GM12892 (cell line): Measurements from ENCODE around the gene KLK14.

Experiments
- DNase-seq: peaks from one replicate; pipeline ENCODE4 v3.0.0; 2011; ENCODE audit not compliant: insufficient read length
- FAIRE-seq: peaks from 2 replicates; lab custom pipeline; 2011; peaks lifted over from hg19 to GRCh38; lab: Jason Lieb, UNC
- POLR2A ChIP-seq: IDR thresholded peaks from 2 replicates; pipeline ENCODE4 v1.6.1; 2011; ENCODE audit warnings: low read depth, low read length, control low read depth
- POLR2AphosphoS5 ChIP-seq: IDR thresholded peaks from 2 replicates; pipeline ENCODE4 v1.6.1; 2011; ENCODE audit warnings: low read depth, low read length, control low read depth
- TAF1 ChIP-seq: IDR thresholded peaks from 2 replicates; pipeline ENCODE4 v1.6.1; 2011; ENCODE audit warnings: low read depth, mild to moderate bottlenecking, control low read depth, low read length, borderline replicate concordance

KLK14 gene

DNA sequence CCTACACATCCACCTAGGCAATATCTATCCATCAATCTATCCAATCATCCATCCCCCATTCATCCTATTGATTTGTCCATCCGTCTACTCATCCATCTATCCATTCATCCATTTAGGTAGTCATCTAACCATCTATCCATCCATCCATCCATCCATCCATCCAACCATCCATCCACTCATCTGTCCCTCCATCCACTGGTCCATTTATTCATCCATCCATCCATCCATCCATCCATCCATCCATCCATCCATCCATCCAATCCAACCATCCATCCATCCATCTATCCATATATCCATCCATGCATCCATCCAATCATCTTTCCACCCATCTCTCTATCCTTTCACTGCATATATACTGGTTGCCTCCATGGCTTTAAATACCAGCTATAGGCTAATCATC is 21.7 kb downstream of the KLK14 start:
- FAIRE-seq (no peak), DNase-seq (no peak)
- TF ChIP-seq POLR2A (no peak), TAF1 (no peak), POLR2AphosphoS5 (no peak)

DNA sequence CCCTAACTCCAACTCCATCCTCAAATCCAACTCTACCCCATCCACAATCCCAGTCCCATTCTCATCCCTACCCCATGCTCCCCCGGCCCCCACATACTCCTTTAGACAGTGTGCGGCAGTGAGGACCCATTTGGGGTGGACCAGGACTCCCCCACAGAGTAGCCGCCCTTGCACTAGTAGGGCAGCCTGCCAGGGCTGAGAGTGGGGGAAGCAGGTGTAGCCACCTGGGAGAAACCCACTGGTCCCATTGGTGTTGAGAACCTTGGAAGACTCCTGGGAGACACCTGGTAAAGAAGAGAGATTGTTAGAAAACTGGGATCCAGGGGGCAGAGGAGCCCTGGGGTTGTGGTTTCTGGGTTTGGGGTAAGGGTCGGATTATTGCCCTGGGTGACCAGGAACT is 22.4 kb downstream of the KLK14 start:
- TF ChIP-seq POLR2A (no peak), TAF1 (no peak), POLR2AphosphoS5 (no peak)
- DNase-seq = no peak
- FAIRE-seq = no peak

DNA sequence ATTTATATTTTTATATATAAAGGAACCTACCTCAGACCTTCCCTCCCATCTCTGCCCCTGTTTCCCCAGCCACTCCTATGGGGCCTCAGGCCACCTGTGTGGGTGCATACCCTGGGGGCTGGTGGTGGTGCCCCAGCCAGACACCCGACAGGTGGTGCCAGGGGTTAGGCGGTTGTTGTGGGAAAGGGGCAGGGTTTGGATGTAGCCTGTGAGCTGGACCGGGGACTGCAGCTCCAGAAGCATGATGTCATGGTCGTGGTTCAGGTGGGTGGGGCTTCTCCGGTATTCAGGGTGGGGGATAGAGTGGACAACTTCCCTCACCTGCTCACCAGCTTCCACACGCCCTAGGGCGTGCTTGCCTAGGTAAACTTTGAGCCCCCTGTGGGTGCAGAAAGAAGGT is 23.0 kb downstream of the KLK14 start:
- TF ChIP-seq POLR2AphosphoS5 (no peak), TAF1 (no peak), POLR2A (no peak)
- no peak for DNase-seq
- no peak for FAIRE-seq

DNA sequence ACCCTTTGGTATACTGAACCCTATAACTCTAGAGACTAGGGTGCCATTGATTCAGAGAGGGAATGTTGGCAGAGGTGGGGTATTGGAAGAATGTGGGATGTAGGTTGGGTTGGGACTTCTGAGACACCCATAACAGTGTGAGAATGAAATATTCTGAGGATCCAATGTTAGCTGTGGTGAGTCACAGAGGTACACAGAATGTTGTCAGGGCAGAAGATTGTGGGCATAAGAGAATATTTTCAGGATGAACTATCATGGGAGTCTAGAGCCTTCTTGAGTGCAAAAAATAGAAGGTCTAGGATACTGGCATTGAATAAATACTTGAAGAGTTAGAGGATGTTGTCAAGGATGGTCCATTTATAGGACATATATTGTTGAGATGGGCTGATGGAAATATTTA is 26.8 kb downstream of the KLK14 start:
- DNase-seq = no peak
- no peak for FAIRE-seq
- TF ChIP-seq POLR2AphosphoS5 = no peak
- TF ChIP-seq POLR2A = no peak
- no peak for TF ChIP-seq TAF1

DNA sequence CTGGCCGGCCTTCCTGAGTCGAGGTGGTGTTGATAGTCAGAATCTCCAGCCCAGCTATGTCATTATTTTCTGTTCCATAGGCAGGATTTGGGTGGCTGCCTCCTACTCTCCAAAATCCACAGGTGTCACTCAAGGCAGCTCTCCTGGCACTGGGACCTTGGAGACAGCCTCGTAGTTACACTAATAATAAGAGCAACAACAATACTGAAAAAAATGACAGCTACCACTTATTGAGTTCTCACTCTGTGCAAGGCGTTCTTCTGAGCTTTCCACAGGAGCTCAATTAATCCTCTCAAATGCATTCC is 35.7 kb downstream of the KLK14 start:
- no peak for DNase-seq
- TF ChIP-seq POLR2A = no peak
- no peak for TF ChIP-seq TAF1
- TF ChIP-seq POLR2AphosphoS5 = no peak
- no peak for FAIRE-seq

DNA sequence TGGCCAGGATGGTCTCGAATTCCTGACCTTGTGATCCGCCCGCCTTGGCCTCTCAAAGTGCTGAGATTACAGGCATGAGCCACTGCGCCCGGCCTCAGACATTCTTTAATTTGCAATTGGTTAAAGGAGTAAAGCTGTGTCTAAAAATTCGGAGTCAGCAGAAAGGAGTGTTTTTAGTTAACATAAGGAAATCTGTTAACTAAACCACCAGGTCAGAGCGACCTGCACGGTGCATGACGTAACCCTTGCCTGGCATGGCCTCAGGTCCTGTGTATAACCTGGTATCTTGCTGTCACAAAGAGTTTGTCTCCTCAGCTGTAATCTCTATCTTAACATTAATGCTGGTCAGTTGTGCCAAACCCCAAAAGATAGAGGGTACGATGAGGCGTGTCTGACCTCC is 38.4 kb downstream of the KLK14 start:
- FAIRE-seq (no peak), DNase-seq (no peak)
- no peak for TF ChIP-seq POLR2A
- no peak for TF ChIP-seq TAF1
- no peak for TF ChIP-seq POLR2AphosphoS5

DNA sequence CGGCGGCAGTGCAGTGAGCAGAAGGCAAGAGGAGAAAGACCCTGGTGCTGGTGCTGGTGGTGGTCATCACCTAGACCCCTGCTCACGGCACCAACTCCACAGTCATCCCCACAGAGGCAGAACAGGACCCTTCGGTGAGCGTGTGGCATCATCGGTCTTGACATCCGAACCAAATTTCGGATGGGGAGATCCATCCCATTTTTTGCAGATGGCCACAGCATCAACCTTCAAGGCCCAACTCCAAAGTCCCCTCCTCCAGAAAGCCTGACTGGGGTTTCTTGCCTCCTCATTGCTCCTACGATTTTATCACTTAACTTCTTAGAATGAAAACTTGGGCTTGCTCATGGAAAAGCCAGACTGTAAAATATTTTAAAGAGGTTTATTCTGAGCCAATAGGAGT is 39.2 kb downstream of the KLK14 start:
- no peak for TF ChIP-seq TAF1
- no peak for TF ChIP-seq POLR2A
- no peak for TF ChIP-seq POLR2AphosphoS5
- FAIRE-seq (no peak), DNase-seq (no peak)

DNA sequence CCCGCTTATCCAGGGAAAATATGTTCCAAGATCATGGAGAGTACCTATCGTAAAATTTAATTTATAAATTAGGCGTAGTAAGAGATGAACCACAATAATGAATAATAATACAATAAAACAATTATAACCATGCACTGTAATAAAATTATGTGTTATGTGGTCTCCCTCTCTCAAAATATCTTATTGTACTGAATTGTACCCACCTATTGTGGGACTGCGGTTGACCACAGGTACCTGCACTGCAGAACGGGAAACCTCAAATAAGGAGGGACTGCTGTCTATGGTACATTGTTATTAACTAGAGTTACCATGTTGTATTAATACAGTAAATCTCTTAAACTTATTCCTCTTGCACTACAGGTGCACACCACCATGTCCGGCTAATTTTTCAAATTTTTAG is 42.5 kb downstream of the KLK14 start:
- DNase-seq (no peak), FAIRE-seq (no peak)
- TF ChIP-seq POLR2A = no peak
- no peak for TF ChIP-seq TAF1
- TF ChIP-seq POLR2AphosphoS5 = no peak

DNA sequence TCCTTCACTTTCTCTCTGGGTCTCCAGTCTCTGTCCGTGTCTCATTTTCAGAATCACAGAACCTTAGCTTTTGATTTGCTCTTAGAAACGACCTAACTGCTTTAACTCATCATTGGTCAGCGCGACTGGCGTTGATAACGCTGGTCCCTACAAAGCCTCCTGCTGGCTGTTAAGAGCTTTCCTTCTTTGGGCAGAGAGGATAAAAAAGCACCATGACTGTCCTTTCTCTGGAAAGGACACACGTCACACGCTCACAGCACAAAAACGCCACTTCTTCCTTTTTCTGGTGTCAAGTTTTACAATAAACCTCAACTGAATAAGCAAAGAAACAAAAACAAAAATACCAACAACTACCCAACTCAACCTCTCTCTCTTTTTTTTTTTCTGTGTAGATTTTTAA is 46.2 kb downstream of the KLK14 start:
- DNase-seq (no peak), FAIRE-seq (no peak)

DNA sequence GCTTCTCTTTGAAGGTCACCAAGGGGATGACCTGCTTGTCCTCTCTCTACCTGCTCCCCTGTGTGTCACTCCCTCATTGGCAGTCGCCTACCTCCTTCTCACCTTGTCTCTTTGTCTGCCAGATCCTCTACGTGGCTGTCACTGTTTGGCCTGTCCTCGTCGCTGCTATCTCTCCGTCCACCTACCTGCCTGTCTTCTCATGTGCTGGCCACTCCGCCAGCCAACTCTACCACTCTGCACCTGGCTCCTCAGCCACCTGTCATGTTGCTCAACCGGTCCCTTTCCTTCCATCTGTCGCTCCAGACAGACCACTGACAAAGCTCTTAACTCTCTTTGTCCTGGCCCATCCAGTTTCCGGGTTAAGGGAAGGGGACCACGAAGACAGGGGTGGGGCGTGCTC is 48.0 kb downstream of the KLK14 start, which contains the start of gene KLK12:
Gene KLK12, minus strand, starts transcription at position 299 of the 400 bp plus-strand sequence. CDS start 381 bp downstream, outside the sequence.
- DNase-seq (no peak), FAIRE-seq (no peak)

More for the DNA sequence above, 46.2 kb downstream of the KLK14 start:
- TF ChIP-seq TAF1 = no peak
- TF ChIP-seq POLR2AphosphoS5 = no peak
- no peak for TF ChIP-seq POLR2A

DNA sequence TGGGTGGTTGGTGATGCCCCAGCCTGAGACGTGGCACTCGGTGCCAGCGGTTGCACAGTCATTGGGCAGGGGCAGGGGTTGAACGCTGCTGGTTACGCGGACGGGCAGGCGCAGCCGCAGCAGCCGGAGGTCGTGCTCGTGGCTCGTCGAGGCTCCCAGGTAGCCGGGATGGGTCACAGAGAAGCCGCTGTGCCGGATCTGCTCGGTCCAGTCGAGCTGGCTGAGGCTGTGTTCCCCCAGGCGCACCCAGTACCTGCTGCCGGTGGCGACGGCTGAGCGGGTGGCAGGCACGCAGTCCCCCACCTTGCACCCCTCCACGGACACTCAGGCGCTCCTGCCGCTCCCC is 50.8 kb downstream of the KLK14 start:
- FAIRE-seq (no peak), DNase-seq (no peak)
- TF ChIP-seq POLR2AphosphoS5 = no peak
- TF ChIP-seq POLR2A = no peak
- no peak for TF ChIP-seq TAF1

More for the DNA sequence above, 48.0 kb downstream of the KLK14 start, which contains the start of gene KLK12:
- TF ChIP-seq POLR2A = no peak
- TF ChIP-seq TAF1 = no peak
- TF ChIP-seq POLR2AphosphoS5 = no peak

DNA sequence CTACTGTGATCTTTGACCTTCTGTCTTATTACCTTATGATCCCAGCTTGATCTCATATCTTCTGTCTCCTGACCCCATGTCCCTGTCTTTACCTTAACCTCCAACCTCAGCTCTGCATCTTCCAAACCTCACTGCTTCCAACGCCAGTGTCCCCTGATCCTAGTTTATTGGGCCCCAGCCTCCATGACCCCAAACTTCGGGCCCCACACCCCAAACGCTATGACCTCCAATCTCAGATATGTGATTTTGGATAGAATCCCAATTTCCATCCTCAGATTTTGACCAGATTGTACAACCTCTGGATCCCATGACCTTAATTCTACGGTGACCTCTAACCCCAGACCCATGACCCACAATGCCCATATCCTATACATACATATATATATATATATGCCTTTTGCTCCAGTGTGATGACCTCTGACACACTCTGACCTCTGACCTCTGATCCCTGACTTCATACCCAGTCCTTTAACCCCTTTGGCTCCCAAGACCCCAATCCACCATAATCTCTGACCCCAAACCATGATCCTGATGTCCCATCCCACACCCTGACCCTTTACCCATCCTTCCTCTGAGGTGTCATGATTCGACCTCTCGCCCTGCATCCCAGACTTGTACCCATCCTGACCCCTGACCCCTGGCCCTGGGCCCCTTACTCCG is 51.3 kb downstream of the KLK14 start:
- TF ChIP-seq POLR2A (no peak), TAF1 (no peak)
- no peak for DNase-seq
- no peak for FAIRE-seq

DNA sequence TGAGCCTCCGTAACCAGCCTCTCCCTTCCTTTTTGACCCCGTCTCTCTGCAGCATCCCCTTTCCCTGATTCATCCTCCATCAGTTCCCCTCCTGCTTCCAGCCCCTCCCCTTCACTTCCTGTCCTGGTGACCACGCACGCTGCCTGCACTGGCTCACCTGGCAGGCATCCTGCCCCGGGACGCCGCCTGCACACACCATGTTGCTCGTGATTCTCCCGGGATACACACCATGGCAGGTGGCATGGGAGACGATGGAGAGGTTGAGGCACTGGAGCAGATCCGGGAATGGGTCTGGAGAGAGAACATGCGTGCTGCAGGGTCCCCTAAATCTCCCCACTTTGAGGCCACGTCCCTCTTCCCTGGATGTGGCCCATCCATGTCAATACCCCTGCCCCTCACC is 52.1 kb downstream of the KLK14 start:
- FAIRE-seq (no peak), DNase-seq (no peak)
- TF ChIP-seq POLR2A (no peak), POLR2AphosphoS5 (no peak), TAF1 (no peak)
